ENCODE results near the gene LGALS3BP.

Gene LGALS3BP

GRCh38 chr17:78976907-78977680 is 2.6 kb downstream of the LGALS3BP start:
- H3K79me2 ChIP-seq (ENCODE audit: insufficient read depth, low read length): no peaks in the 10 kb centered on the region
- no peak overlapping the region for H2AFZ ChIP-seq (ENCODE audit: low read depth, low read length, severe bottlenecking)
- no peaks in the 10 kb centered on the region for H3K9me2 ChIP-seq (replicated peaks; ENCODE audit: insufficient read depth, low read length)
- H3K27ac ChIP-seq (ENCODE audit: low read depth, low read length): no peak overlapping the region
- no peaks in the 10 kb centered on the region for H4K20me1 ChIP-seq (ENCODE audit: low read depth, low read length)
- no peaks in the 10 kb centered on the region for H3F3A ChIP-seq (ENCODE audit: insufficient read depth)
- TF ChIP-seq EZH2phosphoT487 (conservative IDR thresholded peaks at IDR 0.05; ENCODE audit: low read length): no peak
- TF ChIP-seq CTCF (IDR thresholded peaks at IDR 0.05; ENCODE audit: insufficient read depth, low read length, poor library complexity, severe bottlenecking): no peak
- no peaks in the 10 kb centered on the region for H3K9me3 ChIP-seq (ENCODE audit: insufficient read depth, low read length)
- H3K4me3 ChIP-seq (ENCODE audit: insufficient read depth, low read length, poor library complexity, severe bottlenecking): no peak overlapping the region
- no peaks in the 10 kb centered on the region for H3K36me3 ChIP-seq (ENCODE audit: low read length)
- no peak overlapping the region for H3K4me2 ChIP-seq (ENCODE audit: low read depth, low read length, poor library complexity, severe bottlenecking)
- H3K9ac ChIP-seq (ENCODE audit: low read length): no peak overlapping the region
- no peaks in the 10 kb centered on the region for H3K27me3 ChIP-seq (ENCODE audit: low read length)

- no peak overlapping the region for H3K4me3 ChIP-seq (ENCODE audit: insufficient read depth, low read length, poor library complexity, severe bottlenecking)
- no peaks in the 10 kb centered on the region for H3K9me3 ChIP-seq (ENCODE audit: insufficient read depth, low read length)
- H3K36me3 ChIP-seq (ENCODE audit: low read length): no peaks in the 10 kb centered on the region
- H2AFZ ChIP-seq (ENCODE audit: low read depth, low read length, severe bottlenecking): no peak overlapping the region
- H3K27me3 ChIP-seq (ENCODE audit: low read length): no peaks in the 10 kb centered on the region
- no peak overlapping the region for H3K4me2 ChIP-seq (ENCODE audit: low read depth, low read length, poor library complexity, severe bottlenecking)
- no peaks in the 10 kb centered on the region for H3F3A ChIP-seq (ENCODE audit: insufficient read depth)
- no peaks in the 10 kb centered on the region for H4K20me1 ChIP-seq (ENCODE audit: low read depth, low read length)
- H3K9me2 ChIP-seq (replicated peaks; ENCODE audit: insufficient read depth, low read length): no peaks in the 10 kb centered on the region
- no peak overlapping the region for H3K9ac ChIP-seq (ENCODE audit: low read length)
- no peaks in the 10 kb centered on the region for H3K79me2 ChIP-seq (ENCODE audit: insufficient read depth, low read length)
- no peak for TF ChIP-seq EZH2phosphoT487 (conservative IDR thresholded peaks at IDR 0.05; ENCODE audit: low read length)
- TF ChIP-seq CTCF (IDR thresholded peaks at IDR 0.05; ENCODE audit: insufficient read depth, low read length, poor library complexity, severe bottlenecking): no peak
- H3K27ac ChIP-seq (ENCODE audit: low read depth, low read length): no peak overlapping the region
These were observed 4.8 kb downstream of the LGALS3BP start for GRCh38 chr17:78974635-78975591.

- no peaks in the 10 kb centered on the region for H3F3A ChIP-seq (ENCODE audit: insufficient read depth)
- no peaks in the 10 kb centered on the region for H3K27me3 ChIP-seq (ENCODE audit: low read length)
- no peaks in the 10 kb centered on the region for H4K20me1 ChIP-seq (ENCODE audit: low read depth, low read length)
- H3K9ac ChIP-seq (ENCODE audit: low read length): no peak overlapping the region
- no peaks in the 10 kb centered on the region for H3K9me3 ChIP-seq (ENCODE audit: insufficient read depth, low read length)
- H3K36me3 ChIP-seq (ENCODE audit: low read length): no peaks in the 10 kb centered on the region
- H3K27ac ChIP-seq (ENCODE audit: low read depth, low read length): no peak overlapping the region
- TF ChIP-seq EZH2phosphoT487 (conservative IDR thresholded peaks at IDR 0.05; ENCODE audit: low read length): no peak
- no peak for TF ChIP-seq CTCF (IDR thresholded peaks at IDR 0.05; ENCODE audit: insufficient read depth, low read length, poor library complexity, severe bottlenecking)
- no peak overlapping the region for H3K4me2 ChIP-seq (ENCODE audit: low read depth, low read length, poor library complexity, severe bottlenecking)
- no peaks in the 10 kb centered on the region for H3K9me2 ChIP-seq (replicated peaks; ENCODE audit: insufficient read depth, low read length)
- H3K4me3 ChIP-seq (ENCODE audit: insufficient read depth, low read length, poor library complexity, severe bottlenecking): no peak overlapping the region
- H3K79me2 ChIP-seq (ENCODE audit: insufficient read depth, low read length): no peaks in the 10 kb centered on the region
- H2AFZ ChIP-seq (ENCODE audit: low read depth, low read length, severe bottlenecking): no peak overlapping the region
These were observed 5.8 kb downstream of the LGALS3BP start for GRCh38 chr17:78973792-78974520.

All from SU-DHL-6 (cell line).